HEK293 (cell line): ENCODE results near the gene MMP14.

ENCODE experiments used
- CTCF ChIA-PET: fragments of 350-600 bp; formaldehyde crosslinking; extraction: SDS; loops from one replicate; lab custom pipeline; 2021; ENCODE audit warnings: antibody characterized with exemption; lab: Yijun Ruan, JAX
- POLR2A ChIA-PET: fragments of 300-600 bp; formaldehyde crosslinking; extraction: SDS; loops from one replicate; lab custom pipeline; 2020; ENCODE audit warnings: antibody characterized with exemption, inconsistent platforms; lab: Yijun Ruan, JAX
- H3K27ac ChIP-seq: fragments of 200-500 bp; sonication (Bioruptor generic); 2 replicates; pipeline ENCODE4 v1.5.1; 2014; ENCODE audit warnings: low read depth, low read length, control low read depth, inconsistent platforms; ENCODE audit errors: extremely low read depth
- H3K36me3 ChIP-seq, 2 experiments: fragments of 200-500 bp in 1 of 2; sonication (Bioruptor generic) in 1 of 2; 1 replicate in 1 of 2; 2 replicates in 1 of 2; pipeline ENCODE4 v1.5.1; 2014 to 2017; ENCODE audit warnings: inconsistent platforms in 2 of 2, low read length in 2 of 2; ENCODE audit not compliant: control insufficient read depth in 2 of 2, insufficient read depth in 1 of 2
- H3K4me1 ChIP-seq: fragments of 200-500 bp; sonication (Bioruptor generic); 2 replicates; pipeline ENCODE4 v1.5.1; 2014; ENCODE audit warnings: mild to moderate bottlenecking, low read length, inconsistent platforms; ENCODE audit not compliant: control insufficient read depth, insufficient read depth
- H3K4me3 ChIP-seq: 2 replicates; pipeline ENCODE4 v1.5.1; 2011; ENCODE audit warnings: low read depth, mild to moderate bottlenecking, control low read depth, low read length, moderate library complexity
- H3K9me3 ChIP-seq: fragments of 200-500 bp; sonication (Bioruptor generic); 2 replicates; pipeline ENCODE4 v1.5.1; 2014; ENCODE audit warnings: low read depth, low read length, inconsistent platforms; ENCODE audit not compliant: control insufficient read depth, insufficient read depth
- IKZF3 ChIP-seq: fragments of 450-650 bp; IDR thresholded peaks from 2 replicates; pipeline ENCODE4 v1.5.0; 2018; ENCODE audit warnings: missing biosample characterization, mild to moderate bottlenecking, missing genetic modification characterization, moderate library complexity
- KLF7 ChIP-seq: fragments of 450-650 bp; formaldehyde crosslinking; IDR thresholded peaks from 2 replicates; pipeline ENCODE4 v1.5.1; 2016; ENCODE audit warnings: missing biosample characterization, missing genetic modification characterization, borderline replicate concordance
- KLF9 ChIP-seq: fragments of 450-650 bp; formaldehyde crosslinking; IDR thresholded peaks from 2 replicates; pipeline ENCODE4 v1.5.1; 2016; ENCODE audit warnings: missing biosample characterization, missing genetic modification characterization, low read depth
- SCRT1 ChIP-seq: fragments of 450-650 bp; formaldehyde crosslinking; IDR thresholded peaks from 2 replicates; pipeline ENCODE4 v1.5.1; 2016; ENCODE audit warnings: missing biosample characterization, missing genetic modification characterization, borderline replicate concordance
- YY2 ChIP-seq: fragments of 450-650 bp; formaldehyde crosslinking; IDR thresholded peaks from 2 replicates; pipeline ENCODE4 v1.5.1; 2016; ENCODE audit warnings: missing biosample characterization, missing genetic modification characterization
- ZBTB17 ChIP-seq: fragments of 450-650 bp; formaldehyde crosslinking; IDR thresholded peaks from 2 replicates; pipeline ENCODE4 v1.5.1; 2016; ENCODE audit warnings: missing biosample characterization, missing genetic modification characterization
- ZBTB20 ChIP-seq: fragments of 450-650 bp; formaldehyde crosslinking; IDR thresholded peaks from 2 replicates; pipeline ENCODE4 v1.5.1; 2016; ENCODE audit warnings: missing biosample characterization, missing genetic modification characterization
- ZFP69B ChIP-seq: fragments of 450-650 bp; formaldehyde crosslinking; IDR thresholded peaks from 2 replicates; pipeline ENCODE4 v1.5.1; 2016; ENCODE audit warnings: missing biosample characterization, missing genetic modification characterization
- ZNF133 ChIP-seq: fragments of 450-650 bp; formaldehyde crosslinking; IDR thresholded peaks from 2 replicates; pipeline ENCODE4 v1.5.1; 2016; ENCODE audit warnings: missing biosample characterization, missing genetic modification characterization
- ZNF157 ChIP-seq: fragments of 450-650 bp; formaldehyde crosslinking; IDR thresholded peaks from 2 replicates; pipeline ENCODE4 v1.5.1; 2016; ENCODE audit warnings: missing biosample characterization, missing genetic modification characterization
- ZNF184 ChIP-seq: fragments of 450-650 bp; IDR thresholded peaks from 2 replicates; pipeline ENCODE4 v1.5.1; 2018; ENCODE audit warnings: missing biosample characterization, mild to moderate bottlenecking, missing genetic modification characterization
- ZNF2 ChIP-seq: fragments of 450-650 bp; formaldehyde crosslinking; IDR thresholded peaks from 2 replicates; pipeline ENCODE4 v1.5.1; 2016; ENCODE audit warnings: missing biosample characterization, missing genetic modification characterization
- ZNF211 ChIP-seq: fragments of 450-650 bp; formaldehyde crosslinking; IDR thresholded peaks from 2 replicates; pipeline ENCODE4 v1.5.1; 2016; ENCODE audit warnings: low read depth, missing biosample characterization, missing genetic modification characterization
- ZNF23 ChIP-seq: fragments of 450-650 bp; formaldehyde crosslinking; IDR thresholded peaks from 2 replicates; pipeline ENCODE4 v1.5.1; 2016; ENCODE audit warnings: missing biosample characterization, missing genetic modification characterization, borderline replicate concordance
- ZNF239 ChIP-seq: fragments of 450-650 bp; formaldehyde crosslinking; IDR thresholded peaks from 2 replicates; pipeline ENCODE4 v1.5.1; 2016; ENCODE audit warnings: missing biosample characterization, missing genetic modification characterization
- ZNF274 ChIP-seq, 2 experiments: fragments of 200-500 bp in 1 of 2; fragments of 450-650 bp in 1 of 2; sonication (Bioruptor generic) in 1 of 2; formaldehyde crosslinking in 1 of 2; IDR thresholded peaks; 2 replicates each; pipeline versions ENCODE4 v1.5.1 to v1.6.1; 2014 to 2016; ENCODE audit warnings: borderline replicate concordance in 1 of 2, inconsistent platforms in 1 of 2, low read length in 1 of 2, missing biosample characterization in 1 of 2, missing genetic modification characterization in 1 of 2
- ZNF292 ChIP-seq: fragments of 450-650 bp; formaldehyde crosslinking; IDR thresholded peaks from 2 replicates; pipeline ENCODE4 v1.5.1; 2016; ENCODE audit warnings: low read depth, missing biosample characterization, missing genetic modification characterization, borderline replicate concordance
- ZNF37A ChIP-seq: fragments of 450-650 bp; IDR thresholded peaks from 2 replicates; pipeline ENCODE4 v1.5.1; 2018; ENCODE audit warnings: missing biosample characterization, missing genetic modification characterization
- ZNF391 ChIP-seq: fragments of 450-650 bp; formaldehyde crosslinking; IDR thresholded peaks from 2 replicates; pipeline ENCODE4 v1.5.1; 2016; ENCODE audit warnings: low read depth, missing biosample characterization, missing genetic modification characterization, borderline replicate concordance
- ZNF394 ChIP-seq: fragments of 450-650 bp; formaldehyde crosslinking; IDR thresholded peaks from 2 replicates; pipeline ENCODE4 v1.5.1; 2016; ENCODE audit warnings: missing biosample characterization, missing genetic modification characterization, mild to moderate bottlenecking, moderate library complexity, borderline replicate concordance
- ZNF48 ChIP-seq: fragments of 450-650 bp; formaldehyde crosslinking; IDR thresholded peaks from 2 replicates; pipeline ENCODE4 v1.5.1; 2016; ENCODE audit warnings: missing biosample characterization, missing genetic modification characterization
- ZNF624 ChIP-seq: fragments of 450-650 bp; formaldehyde crosslinking; IDR thresholded peaks from 2 replicates; pipeline ENCODE4 v1.5.1; 2017; ENCODE audit warnings: missing biosample characterization, missing genetic modification characterization
- ZNF664 ChIP-seq: fragments of 450-650 bp; formaldehyde crosslinking; IDR thresholded peaks from 2 replicates; pipeline ENCODE4 v1.5.1; 2016; ENCODE audit warnings: missing biosample characterization, missing genetic modification characterization
- TF ChIP-seq, protein P1 (sequence below): fragments of 450-650 bp; formaldehyde crosslinking; IDR thresholded peaks from 2 replicates; pipeline ENCODE4 v1.5.1; 2016; ENCODE audit warnings: missing biosample characterization, missing genetic modification characterization
- TF ChIP-seq, protein P2 (sequence below): fragments of 450-650 bp; formaldehyde crosslinking; IDR thresholded peaks from 2 replicates; pipeline ENCODE4 v1.5.1; 2016; ENCODE audit warnings: missing biosample characterization, missing genetic modification characterization
- TF ChIP-seq, protein P3 (sequence below): fragments of 450-650 bp; formaldehyde crosslinking; IDR thresholded peaks from 2 replicates; pipeline ENCODE4 v1.5.1; 2016; ENCODE audit warnings: missing biosample characterization, missing genetic modification characterization
- TF ChIP-seq, protein P4 (sequence below): fragments of 450-650 bp; formaldehyde crosslinking; IDR thresholded peaks from 2 replicates; pipeline ENCODE4 v1.5.1; 2016; ENCODE audit warnings: missing biosample characterization, missing genetic modification characterization

Gene MMP14

DNA sequence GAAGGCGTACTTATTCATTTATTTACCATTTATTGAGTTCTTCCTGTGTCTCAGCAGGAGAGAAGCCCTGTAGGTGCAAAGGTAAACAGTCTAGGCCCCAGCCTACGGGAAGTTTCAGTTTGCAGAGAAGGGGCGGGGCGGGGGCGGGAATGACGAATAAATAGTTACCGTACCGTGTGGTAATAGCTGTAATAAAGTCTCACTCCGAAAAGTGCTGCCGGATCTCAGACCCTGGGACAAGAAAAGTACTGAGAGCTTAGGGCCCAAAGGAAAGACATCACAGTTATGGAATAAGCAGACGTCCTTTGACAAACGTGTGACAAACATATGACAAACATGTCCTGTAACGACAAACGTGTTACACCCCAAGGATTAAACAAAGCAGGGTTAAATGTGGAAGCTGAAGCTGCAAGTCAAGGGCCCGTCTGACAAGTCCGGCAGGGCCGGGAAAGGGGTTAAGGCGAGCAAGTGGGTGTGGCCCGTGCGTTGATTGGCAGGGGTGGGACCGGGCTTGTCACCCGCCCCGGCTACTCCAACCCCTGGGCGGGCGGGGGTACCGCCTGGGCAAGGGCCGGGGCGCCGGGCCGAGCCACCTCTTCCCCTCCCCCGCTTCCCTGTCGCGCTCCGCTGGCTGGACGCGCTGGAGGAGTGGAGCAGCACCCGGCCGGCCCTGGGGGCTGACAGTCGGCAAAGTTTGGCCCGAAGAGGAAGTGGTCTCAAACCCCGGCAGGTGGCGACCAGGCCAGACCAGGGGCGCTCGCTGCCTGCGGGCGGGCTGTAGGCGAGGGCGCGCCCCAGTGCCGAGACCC lies 35.0 kb downstream of the MMP14 start, which contains the start of gene LRP10 (continued):
- TF ChIP-seq YY2 (tag by site-specific recombination) (no peak), SCRT1 (tag by site-specific recombination) (no peak), ZNF292 (tag by site-specific recombination) (no peak), ZNF157 (tag by site-specific recombination) (no peak), ZNF394 (tag by site-specific recombination) (peak; percentile 80; the same call in 1 of the 2 replicates), ZNF274 (IDR thresholded peaks at IDR 0.05; ENCODE audit: low read length) (no peak), ZNF274 (tag by site-specific recombination; IDR thresholded peaks at IDR 0.05; ENCODE audit: borderline replicate concordance) (no peak), ZBTB20 (tag by site-specific recombination) (no peak; the same call in 1 of the 2 replicates), ZBTB17 (tag by site-specific recombination) (peak; percentile 38; the same call in 1 of the 2 replicates), ZFP69B (tag by site-specific recombination) (peak; percentile 28; the same call in 1 of the 2 replicates), ZNF211 (tag by site-specific recombination) (no peak), ZNF37A (no peak), ZNF48 (tag by site-specific recombination) (no peak), IKZF3 (0 out of 2 replicates have a peak, but pooled peaks have one; percentile 46), ZNF23 (no peak), KLF9 (tag by site-specific recombination) (peak; percentile 87)
- TF ChIP-seq, protein P1, sequence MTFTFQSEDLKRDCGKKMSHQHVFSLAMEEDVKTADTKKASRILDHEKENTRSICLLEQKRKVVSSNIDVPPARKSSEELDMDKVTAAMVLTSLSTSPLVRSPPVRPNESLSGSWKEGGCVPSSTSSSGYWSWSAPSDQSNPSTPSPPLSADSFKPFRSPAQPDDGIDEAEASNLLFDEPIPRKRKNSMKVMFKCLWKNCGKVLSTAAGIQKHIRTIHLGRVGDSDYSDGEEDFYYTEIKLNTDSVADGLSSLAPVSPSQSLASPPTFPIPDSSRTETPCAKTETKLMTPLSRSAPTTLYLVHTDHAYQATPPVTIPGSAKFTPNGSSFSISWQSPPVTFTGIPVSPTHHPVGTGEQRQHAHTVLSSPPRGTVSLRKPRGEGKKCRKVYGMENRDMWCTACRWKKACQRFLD = 0 out of 2 replicates have a peak, but pooled peaks have one; percentile 36

DNA sequence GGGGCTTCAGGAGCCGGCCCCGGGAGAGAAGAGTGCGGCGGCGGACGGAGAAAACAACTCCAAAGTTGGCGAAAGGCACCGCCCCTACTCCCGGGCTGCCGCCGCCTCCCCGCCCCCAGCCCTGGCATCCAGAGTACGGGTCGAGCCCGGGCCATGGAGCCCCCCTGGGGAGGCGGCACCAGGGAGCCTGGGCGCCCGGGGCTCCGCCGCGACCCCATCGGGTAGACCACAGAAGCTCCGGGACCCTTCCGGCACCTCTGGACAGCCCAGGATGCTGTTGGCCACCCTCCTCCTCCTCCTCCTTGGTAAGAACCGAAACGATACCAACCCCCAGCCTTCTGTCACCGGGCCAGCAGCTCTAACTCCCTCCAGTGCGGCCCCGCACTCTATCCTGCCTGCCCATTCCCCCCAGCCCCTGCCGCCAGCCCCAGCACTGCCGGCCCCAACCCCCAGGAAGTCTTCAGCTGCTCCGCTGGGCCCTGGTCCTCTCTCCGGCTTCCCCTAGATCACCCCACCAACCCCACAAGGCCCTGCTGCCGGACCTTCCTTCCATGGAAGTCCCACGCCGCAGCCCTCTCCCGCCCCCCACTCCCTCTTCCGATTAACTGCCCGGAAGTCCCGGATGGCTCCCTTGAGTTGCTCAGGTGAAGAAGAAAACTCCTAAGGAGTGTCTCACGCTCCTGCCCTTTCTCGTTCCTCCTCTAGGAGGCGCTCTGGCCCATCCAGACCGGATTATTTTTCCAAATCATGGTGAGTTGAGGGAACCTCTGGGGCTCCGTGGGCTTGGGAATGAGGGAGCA lies 35.8 kb downstream of the MMP14 start:
- CTCF ChIA-PET = interaction anchor here (0.6 to 4.5 kb wide), 30 partner anchors 10 to 283 kb away, joined by 3 to 55 read pairs (median 4); partner anchors contain the start of genes AJUBA, DAD1, OXA1L and REM2
- POLR2A ChIA-PET = interaction anchor here (0.6 to 1.8 kb wide), 6 partner anchors 14 to 106 kb away, joined by 3 to 6 read pairs (median 4); partner anchors contain the start of genes HAUS4, OXA1L and RBM23
- Histone ChIP-seq H3K27ac (peak overlapping the region; percentile 87), H3K9me3 (no peaks in the 10 kb centered on the region), H3K4me1 (peaks cover 9% of the 10 kb centered on the region), H3K4me3 (peak overlapping the region; percentile 74), H3K36me3 (peaks cover 0 to 34% of the 10 kb centered on the region in 2 experiments; a peak in 1 of 3 replicates)
- TF ChIP-seq ZNF664 (tag by site-specific recombination) (no peak), ZNF184 (tag by site-specific recombination) (no peak), ZNF391 (no peak), ZNF2 (tag by site-specific recombination) (no peak), KLF7 (tag by site-specific recombination) (0 out of 2 replicates have a peak, but pooled peaks have one; percentile 4), ZNF133 (tag by site-specific recombination) (no peak), ZNF624 (tag by site-specific recombination) (no peak), ZNF239 (tag by site-specific recombination) (no peak)
- TF ChIP-seq, protein P2, sequence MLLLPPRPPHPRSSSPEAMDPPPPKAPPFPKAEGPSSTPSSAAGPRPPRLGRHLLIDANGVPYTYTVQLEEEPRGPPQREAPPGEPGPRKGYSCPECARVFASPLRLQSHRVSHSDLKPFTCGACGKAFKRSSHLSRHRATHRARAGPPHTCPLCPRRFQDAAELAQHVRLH = no peak
- TF ChIP-seq, protein P3, sequence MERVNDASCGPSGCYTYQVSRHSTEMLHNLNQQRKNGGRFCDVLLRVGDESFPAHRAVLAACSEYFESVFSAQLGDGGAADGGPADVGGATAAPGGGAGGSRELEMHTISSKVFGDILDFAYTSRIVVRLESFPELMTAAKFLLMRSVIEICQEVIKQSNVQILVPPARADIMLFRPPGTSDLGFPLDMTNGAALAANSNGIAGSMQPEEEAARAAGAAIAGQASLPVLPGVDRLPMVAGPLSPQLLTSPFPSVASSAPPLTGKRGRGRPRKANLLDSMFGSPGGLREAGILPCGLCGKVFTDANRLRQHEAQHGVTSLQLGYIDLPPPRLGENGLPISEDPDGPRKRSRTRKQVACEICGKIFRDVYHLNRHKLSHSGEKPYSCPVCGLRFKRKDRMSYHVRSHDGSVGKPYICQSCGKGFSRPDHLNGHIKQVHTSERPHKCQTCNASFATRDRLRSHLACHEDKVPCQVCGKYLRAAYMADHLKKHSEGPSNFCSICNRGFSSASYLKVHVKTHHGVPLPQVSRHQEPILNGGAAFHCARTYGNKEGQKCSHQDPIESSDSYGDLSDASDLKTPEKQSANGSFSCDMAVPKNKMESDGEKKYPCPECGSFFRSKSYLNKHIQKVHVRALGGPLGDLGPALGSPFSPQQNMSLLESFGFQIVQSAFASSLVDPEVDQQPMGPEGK (tag by site-specific recombination) = peak; percentile 74
- TF ChIP-seq, protein P4, sequence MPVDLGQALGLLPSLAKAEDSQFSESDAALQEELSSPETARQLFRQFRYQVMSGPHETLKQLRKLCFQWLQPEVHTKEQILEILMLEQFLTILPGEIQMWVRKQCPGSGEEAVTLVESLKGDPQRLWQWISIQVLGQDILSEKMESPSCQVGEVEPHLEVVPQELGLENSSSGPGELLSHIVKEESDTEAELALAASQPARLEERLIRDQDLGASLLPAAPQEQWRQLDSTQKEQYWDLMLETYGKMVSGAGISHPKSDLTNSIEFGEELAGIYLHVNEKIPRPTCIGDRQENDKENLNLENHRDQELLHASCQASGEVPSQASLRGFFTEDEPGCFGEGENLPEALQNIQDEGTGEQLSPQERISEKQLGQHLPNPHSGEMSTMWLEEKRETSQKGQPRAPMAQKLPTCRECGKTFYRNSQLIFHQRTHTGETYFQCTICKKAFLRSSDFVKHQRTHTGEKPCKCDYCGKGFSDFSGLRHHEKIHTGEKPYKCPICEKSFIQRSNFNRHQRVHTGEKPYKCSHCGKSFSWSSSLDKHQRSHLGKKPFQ (tag by site-specific recombination) = no peak
- TF ChIP-seq, protein P1 = no peak
